WTC11 (cell line): Measurements from ENCODE around the gene TNNI3K. TPM values are rescaled to one million over a fixed set of nuclear protein-coding genes. Genes with fewer than 3 reads are reported as not detected.

ENCODE experiments used
- ATAC-seq: fragments of 200-7000 bp; cut with Tn5 transposase; 2 replicates; pipeline ENCODE4 v1.10.0; 2021; ENCODE audit warnings: mild to moderate bottlenecking, moderate library complexity
- CTCF ChIA-PET: fragments of 300-600 bp; sonication (Branson Sonifier 250); formaldehyde crosslinking; loops from one replicate; lab custom pipeline; 2021; ENCODE audit warnings: antibody characterized with exemption; lab: Charles Lee
- POLR2A ChIA-PET: fragments of 350-600 bp; sonication (Branson Sonifier 250); formaldehyde crosslinking; loops from one replicate; lab custom pipeline; 2021; ENCODE audit warnings: antibody characterized with exemption; lab: Charles Lee
- DNase-seq: peaks from one replicate; pipeline ENCODE4 v3.0.0; 2021; ENCODE audit warnings: low spot score
- H3K27ac Mint-ChIP-seq: 2 replicates; pipeline ENCODE4 v1.8.0; 2021; ENCODE audit warnings: mixed read lengths
- H3K27me3 Mint-ChIP-seq: 2 replicates; pipeline ENCODE4 v1.8.0; 2021; ENCODE audit warnings: low read depth, mild to moderate bottlenecking, moderate library complexity, mixed read lengths
- H3K36me3 Mint-ChIP-seq: 2 replicates; pipeline ENCODE4 v1.8.0; 2021; ENCODE audit warnings: mixed read lengths
- H3K4me1 Mint-ChIP-seq: 2 replicates; pipeline ENCODE4 v1.8.0; 2022; ENCODE audit warnings: mixed read lengths
- H3K4me3 Mint-ChIP-seq: 2 replicates; pipeline ENCODE4 v1.8.0; 2021; ENCODE audit warnings: mild to moderate bottlenecking, moderate library complexity, mixed read lengths
- H3K9me3 Mint-ChIP-seq: 2 replicates; pipeline ENCODE4 v1.8.0; 2021; ENCODE audit warnings: mixed read lengths
- AR ChIP-seq: fragments of 250-450 bp; sonication (Bioruptor Pico); IDR thresholded peaks from 2 replicates; pipeline ENCODE4 v1.9.0; 2021; ENCODE audit warnings: mild to moderate bottlenecking
- FOXJ3 ChIP-seq: sonication (generic); formaldehyde crosslinking; IDR thresholded peaks from 2 replicates; pipeline ENCODE4 v1.9.0; 2021; ENCODE audit warnings: missing genetic modification reagents, mild to moderate bottlenecking, borderline replicate concordance
- GRHL2 ChIP-seq: fragments of 250-450 bp; sonication (Bioruptor Pico); IDR thresholded peaks from 2 replicates; pipeline ENCODE4 v1.8.0; 2022; ENCODE audit warnings: mild to moderate bottlenecking, moderate library complexity; ENCODE audit not compliant: insufficient replicate concordance, severe bottlenecking
- IRF2 ChIP-seq: sonication (generic); formaldehyde crosslinking; IDR thresholded peaks from 2 replicates; pipeline ENCODE4 v1.8.0; 2022; ENCODE audit warnings: low read depth, missing genetic modification reagents, borderline replicate concordance
- MXD4 ChIP-seq: fragments of 250-450 bp; sonication (Bioruptor Pico); IDR thresholded peaks from 2 replicates; pipeline ENCODE4 v1.8.0; 2021; ENCODE audit warnings: mild to moderate bottlenecking, moderate library complexity, borderline replicate concordance
- NFATC4 ChIP-seq: fragments of 250-450 bp; sonication (Bioruptor Pico); IDR thresholded peaks from 2 replicates; pipeline ENCODE4 v1.9.0; 2021; ENCODE audit warnings: mild to moderate bottlenecking
- NR1H2 ChIP-seq: sonication (generic); formaldehyde crosslinking; IDR thresholded peaks from 2 replicates; pipeline ENCODE4 v1.9.0; 2021; ENCODE audit warnings: mild to moderate bottlenecking, moderate library complexity, missing genetic modification reagents
- NR2C2 ChIP-seq: sonication (generic); formaldehyde crosslinking; IDR thresholded peaks from 2 replicates; pipeline ENCODE4 v1.8.0; 2022; ENCODE audit warnings: mild to moderate bottlenecking, missing genetic modification reagents
- NR3C1 ChIP-seq: sonication (generic); formaldehyde crosslinking; conservative IDR thresholded peaks from 2 replicates; pipeline ENCODE4 v1.8.1; 2023; ENCODE audit warnings: low read depth, mild to moderate bottlenecking, missing genetic modification reagents
- TEAD1 ChIP-seq: sonication (generic); formaldehyde crosslinking; IDR thresholded peaks from 2 replicates; pipeline ENCODE4 v1.8.0; 2022; ENCODE audit warnings: mild to moderate bottlenecking, missing genetic modification reagents
- ZNF138 ChIP-seq: sonication (generic); formaldehyde crosslinking; conservative IDR thresholded peaks from 2 replicates; pipeline ENCODE4 v1.8.1; 2022; ENCODE audit warnings: mild to moderate bottlenecking, moderate library complexity, missing genetic modification reagents
- ZNF423 ChIP-seq: fragments of 250-450 bp; sonication (Bioruptor Pico); IDR thresholded peaks from 2 replicates; pipeline ENCODE4 v2.1.2; 2022; ENCODE audit warnings: mild to moderate bottlenecking, moderate library complexity
- total RNA-seq: library from RNA; stranded (reverse); gene quantifications from 3 replicates; pipeline ENCODE4 v1.2.3, GENCODE V29; 2021
- TF ChIP-seq, protein P1 (sequence below): sonication (generic); formaldehyde crosslinking; IDR thresholded peaks from 2 replicates; pipeline ENCODE4 v1.8.0; 2022; ENCODE audit warnings: mild to moderate bottlenecking, missing genetic modification reagents
- TF ChIP-seq, protein P2 (sequence below): sonication (generic); formaldehyde crosslinking; IDR thresholded peaks from 2 replicates; pipeline ENCODE4 v1.8.1; 2022; ENCODE audit warnings: low read depth, missing genetic modification reagents, borderline replicate concordance
- TF ChIP-seq, protein P3 (sequence below): sonication (generic); formaldehyde crosslinking; conservative IDR thresholded peaks from 2 replicates; pipeline ENCODE4 v1.8.1; 2022; ENCODE audit warnings: mild to moderate bottlenecking, missing genetic modification reagents
- TF ChIP-seq, protein P4 (sequence below): sonication (generic); formaldehyde crosslinking; IDR thresholded peaks from 2 replicates; pipeline ENCODE4 v1.8.0; 2023; ENCODE audit warnings: mild to moderate bottlenecking, missing genetic modification reagents

Gene TNNI3K
- total RNA-seq, 1 experiment from 2014 or later: 0.07 TPM

GRCh38 chr1:74245168-74245772 is 10.1 kb downstream of the TNNI3K start:
- peak; percentile 49 for DNase-seq
- TF ChIP-seq TEAD1 (no peak), ZNF423 (peak; percentile 28; the same call in 1 of the 2 replicates)
- TF ChIP-seq, all 79 proteins: peak for 1
- Mint-ChIP-seq H3K4me1 (peaks cover 24% of the 10 kb centered on the region), H3K27ac (no peak overlapping the region), H3K9me3 (peaks cover 25% of the 10 kb centered on the region), H3K27me3 (peaks cover 84% of the 10 kb centered on the region), H3K4me3 (peak overlapping the region; percentile 22; the same call in 1 of the 2 replicates), H3K36me3 (peaks cover 16% of the 10 kb centered on the region)
- POLR2A ChIA-PET: no interaction called here
- ATAC-seq: peak; percentile 97
- CTCF ChIA-PET: interaction anchor here (1.6 kb wide), 1 partner anchor 26 kb away, joined by 5 read pairs; no protein-coding TSS in a partner anchor

GRCh38 chr1:74246315-74246714 is 11.1 kb downstream of the TNNI3K start:
- Mint-ChIP-seq H3K27ac (no peak overlapping the region), H3K36me3 (peaks cover 16% of the 10 kb centered on the region), H3K4me1 (peaks cover 24% of the 10 kb centered on the region), H3K9me3 (peaks cover 25% of the 10 kb centered on the region), H3K4me3 (no peak overlapping the region), H3K27me3 (peaks cover 81% of the 10 kb centered on the region)
- DNase-seq: no peak
- ChIA-PET POLR2A (no interaction called here), CTCF (interaction anchor here (1.6 kb wide), 1 partner anchor 25 kb away, joined by 5 read pairs; no protein-coding TSS in a partner anchor)
- ATAC-seq: no peak
- TF ChIP-seq, protein P1, sequence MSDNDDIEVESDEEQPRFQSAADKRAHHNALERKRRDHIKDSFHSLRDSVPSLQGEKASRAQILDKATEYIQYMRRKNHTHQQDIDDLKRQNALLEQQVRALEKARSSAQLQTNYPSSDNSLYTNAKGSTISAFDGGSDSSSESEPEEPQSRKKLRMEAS (CRISPR knock-in tag): no peak
- no peak for TF ChIP-seq ZNF138 (CRISPR knock-in tag)
- TF ChIP-seq NR3C1: no peak
- TF ChIP-seq ZNF423: no peak
- TF ChIP-seq NFATC4: no peak
- TF ChIP-seq, protein P2, sequence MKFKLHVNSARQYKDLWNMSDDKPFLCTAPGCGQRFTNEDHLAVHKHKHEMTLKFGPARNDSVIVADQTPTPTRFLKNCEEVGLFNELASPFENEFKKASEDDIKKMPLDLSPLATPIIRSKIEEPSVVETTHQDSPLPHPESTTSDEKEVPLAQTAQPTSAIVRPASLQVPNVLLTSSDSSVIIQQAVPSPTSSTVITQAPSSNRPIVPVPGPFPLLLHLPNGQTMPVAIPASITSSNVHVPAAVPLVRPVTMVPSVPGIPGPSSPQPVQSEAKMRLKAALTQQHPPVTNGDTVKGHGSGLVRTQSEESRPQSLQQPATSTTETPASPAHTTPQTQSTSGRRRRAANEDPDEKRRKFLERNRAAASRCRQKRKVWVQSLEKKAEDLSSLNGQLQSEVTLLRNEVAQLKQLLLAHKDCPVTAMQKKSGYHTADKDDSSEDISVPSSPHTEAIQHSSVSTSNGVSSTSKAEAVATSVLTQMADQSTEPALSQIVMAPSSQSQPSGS (CRISPR knock-in tag): no peak
- TF ChIP-seq NR2C2 (CRISPR knock-in tag): no peak
- no peak for TF ChIP-seq FOXJ3 (CRISPR knock-in tag)
- TF ChIP-seq IRF2: no peak
- TF ChIP-seq, protein P3, sequence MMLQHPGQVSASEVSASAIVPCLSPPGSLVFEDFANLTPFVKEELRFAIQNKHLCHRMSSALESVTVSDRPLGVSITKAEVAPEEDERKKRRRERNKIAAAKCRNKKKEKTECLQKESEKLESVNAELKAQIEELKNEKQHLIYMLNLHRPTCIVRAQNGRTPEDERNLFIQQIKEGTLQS: no peak
- TF ChIP-seq AR (CRISPR knock-in tag): no peak
- no peak for TF ChIP-seq GRHL2 (CRISPR knock-in tag)
- TF ChIP-seq NR1H2 (CRISPR knock-in tag): no peak
- TF ChIP-seq, protein P4, sequence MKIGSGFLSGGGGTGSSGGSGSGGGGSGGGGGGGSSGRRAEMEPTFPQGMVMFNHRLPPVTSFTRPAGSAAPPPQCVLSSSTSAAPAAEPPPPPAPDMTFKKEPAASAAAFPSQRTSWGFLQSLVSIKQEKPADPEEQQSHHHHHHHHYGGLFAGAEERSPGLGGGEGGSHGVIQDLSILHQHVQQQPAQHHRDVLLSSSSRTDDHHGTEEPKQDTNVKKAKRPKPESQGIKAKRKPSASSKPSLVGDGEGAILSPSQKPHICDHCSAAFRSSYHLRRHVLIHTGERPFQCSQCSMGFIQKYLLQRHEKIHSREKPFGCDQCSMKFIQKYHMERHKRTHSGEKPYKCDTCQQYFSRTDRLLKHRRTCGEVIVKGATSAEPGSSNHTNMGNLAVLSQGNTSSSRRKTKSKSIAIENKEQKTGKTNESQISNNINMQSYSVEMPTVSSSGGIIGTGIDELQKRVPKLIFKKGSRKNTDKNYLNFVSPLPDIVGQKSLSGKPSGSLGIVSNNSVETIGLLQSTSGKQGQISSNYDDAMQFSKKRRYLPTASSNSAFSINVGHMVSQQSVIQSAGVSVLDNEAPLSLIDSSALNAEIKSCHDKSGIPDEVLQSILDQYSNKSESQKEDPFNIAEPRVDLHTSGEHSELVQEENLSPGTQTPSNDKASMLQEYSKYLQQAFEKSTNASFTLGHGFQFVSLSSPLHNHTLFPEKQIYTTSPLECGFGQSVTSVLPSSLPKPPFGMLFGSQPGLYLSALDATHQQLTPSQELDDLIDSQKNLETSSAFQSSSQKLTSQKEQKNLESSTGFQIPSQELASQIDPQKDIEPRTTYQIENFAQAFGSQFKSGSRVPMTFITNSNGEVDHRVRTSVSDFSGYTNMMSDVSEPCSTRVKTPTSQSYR: no peak
- TF ChIP-seq MXD4: no peak
- TF ChIP-seq, all 79 proteins: peak for 0
